SKM-1 (cell line): ENCODE measurements around the gene NAV1.

Experiments used
- DNase-seq: peaks from one replicate; lab custom pipeline; 2025; ENCODE audit not compliant: unreplicated experiment; lab: John Stamatoyannopoulos, UW

Gene NAV1

GRCh38 chr1:201583663-201584062 is 44.7 kb downstream of the NAV1 start:
- no peak for DNase-seq

GRCh38 chr1:201584471-201585092 is 45.7 kb downstream of the NAV1 start:
- DNase-seq, result peak; percentile 29

GRCh38 chr1:201585093-201585483 is 46.2 kb downstream of the NAV1 start:
- no peak for DNase-seq

- DNase-seq, result no peak
Observed at GRCh38 chr1:201585901-201586300, 47.0 kb downstream of the NAV1 start.

GRCh38 chr1:201586806-201587205 is 47.9 kb downstream of the NAV1 start:
- DNase-seq, result no peak

- DNase-seq, result no peak
Observed at GRCh38 chr1:201587729-201588128, 48.8 kb downstream of the NAV1 start.
